Hematopoietic multipotent progenitor cell treated with erythropoietin and hydrocortisone succinate and interleukin-3 and kit ligand, for 4 days (in vitro differentiated cells): ENCODE results near the gene GP9.
A peak's percentile ranks its signal among the peaks of the same experiment; 100 is the strongest.
"Not testable (repeated sequence)": the region's sequence is repeated elsewhere in the genome, so short reads cannot be mapped to it uniquely, and the experiment has no call there.

Source experiments
- DNase-seq: peaks from one replicate; pipeline ENCODE4 v3.0.0-alpha.2; 2015

Gene GP9

GRCh38 chr3:129052675-129053074, 7.9 kb upstream of the GP9 start:
- peak; percentile 57 for DNase-seq

GRCh38 chr3:129054605-129055104, 5.9 kb upstream of the GP9 start:
- DNase-seq = peak; percentile 90

- DNase-seq = peak; percentile 92
These were observed 4.0 kb upstream of the GP9 start for GRCh38 chr3:129056451-129057173.

- no peak for DNase-seq
These were observed 3.3 kb upstream of the GP9 start for GRCh38 chr3:129057249-129057648.

- DNase-seq = peak; percentile 65
These were observed 2.0 kb upstream of the GP9 start for GRCh38 chr3:129058441-129059200.

- DNase-seq = no peak
These were observed 1.1 kb upstream of the GP9 start for GRCh38 chr3:129059311-129059958.

GRCh38 chr3:129061023-129061887, 676 bp downstream of the GP9 start:
- DNase-seq = no peak

- no peak for DNase-seq
These were observed 1.6 kb downstream of the GP9 start for GRCh38 chr3:129061888-129062834.

GRCh38 chr3:129063091-129063640, 2.6 kb downstream of the GP9 start:
- DNase-seq = no peak

GRCh38 chr3:129063841-129064482, 3.4 kb downstream of the GP9 start:
- no peak for DNase-seq

GRCh38 chr3:129065016-129065719, 4.6 kb downstream of the GP9 start:
- DNase-seq = no peak

GRCh38 chr3:129065720-129066073, 5.1 kb downstream of the GP9 start:
- DNase-seq = peak; percentile 75

- peak; percentile 62 for DNase-seq
These were observed 7.1 kb downstream of the GP9 start for GRCh38 chr3:129067719-129068118.

GRCh38 chr3:129068291-129068886, 7.8 kb downstream of the GP9 start:
- DNase-seq = peak; percentile 73

- DNase-seq = not testable (repeated sequence)
These were observed 8.9 kb downstream of the GP9 start for GRCh38 chr3:129069313-129070085.

GRCh38 chr3:129070086-129070885, 9.7 kb downstream of the GP9 start:
- peak; percentile 46 for DNase-seq

- no peak for DNase-seq
These were observed 16.6 kb downstream of the GP9 start for GRCh38 chr3:129077222-129077621.

GRCh38 chr3:129078510-129078909, 17.9 kb downstream of the GP9 start:
- no peak for DNase-seq
